NCI-H187 treated with DMSO at 0.1 percent for 48 hours (cell line): Measurements from ENCODE around the gene VDAC2.

Source experiments
- DNase-seq: peaks from one replicate; lab custom pipeline; 2025; lab: John Stamatoyannopoulos, UW

VDAC2 gene

GRCh38 chr10:75230600-75231038 lies 20.0 kb downstream of the VDAC2 start:
- no peak for DNase-seq

- no peak for DNase-seq
Observed at GRCh38 chr10:75231672-75232581, 21.3 kb downstream of the VDAC2 start.

- DNase-seq = no peak
Observed at GRCh38 chr10:75233444-75234016, 22.9 kb downstream of the VDAC2 start.

GRCh38 chr10:75234017-75234682 lies 23.6 kb downstream of the VDAC2 start:
- peak; percentile 51 for DNase-seq

GRCh38 chr10:75234683-75235374 lies 24.2 kb downstream of the VDAC2 start:
- no peak for DNase-seq

GRCh38 chr10:75235375-75236177 lies 25.0 kb downstream of the VDAC2 start, which contains the start of gene COMTD1:
TSS of gene COMTD1 (minus strand) at chr10:75235957. CDS start at chr10:75235928, 29 bp downstream.
- peak; percentile 1 for DNase-seq

GRCh38 chr10:75236178-75236825 lies 25.7 kb downstream of the VDAC2 start:
- DNase-seq = no peak

GRCh38 chr10:75238182-75239095 lies 27.8 kb downstream of the VDAC2 start:
- no peak for DNase-seq

GRCh38 chr10:75239096-75239790 lies 28.6 kb downstream of the VDAC2 start:
- no peak for DNase-seq

- DNase-seq = no peak
Observed at GRCh38 chr10:75240329-75241076, 29.9 kb downstream of the VDAC2 start.

- no peak for DNase-seq
Observed at GRCh38 chr10:75243426-75243825, 32.8 kb downstream of the VDAC2 start.

- no peak for DNase-seq
Observed at GRCh38 chr10:75244487-75245353, 34.1 kb downstream of the VDAC2 start.

- no peak for DNase-seq
Observed at GRCh38 chr10:75245354-75246250, 35.0 kb downstream of the VDAC2 start.

GRCh38 chr10:75246506-75246905 lies 35.9 kb downstream of the VDAC2 start:
- DNase-seq = no peak

GRCh38 chr10:75247797-75248196 lies 37.2 kb downstream of the VDAC2 start:
- no peak for DNase-seq

GRCh38 chr10:75250934-75251333 lies 40.3 kb downstream of the VDAC2 start:
- DNase-seq = no peak
